Spinal cord (tissue), 10 donors: Measurements from ENCODE around the gene MOCS3. TPM values are rescaled to one million over a fixed set of nuclear protein-coding genes. Genes with fewer than 3 reads are reported as not detected.

ENCODE experiments used
- DNase-seq, 6 donors: peaks; one replicate each; pipeline versions ENCODE4 v3.0.0 to v3.0.0-alpha.2; 2013 to 2015; ENCODE audit warnings: low spot score in 6 of 6, low read depth in 4 of 6
- H3K27ac ChIP-seq: one replicate; pipeline ENCODE4 v1.5.1; 2013; ENCODE audit warnings: low read depth, low read length, control low read depth
- H3K27me3 ChIP-seq: one replicate; pipeline ENCODE4 v1.6.1; 2013; ENCODE audit warnings: low read length; ENCODE audit not compliant: control insufficient read depth, insufficient read depth
- H3K36me3 ChIP-seq: one replicate; pipeline ENCODE4 v1.6.1; 2013; ENCODE audit warnings: low read length; ENCODE audit not compliant: control insufficient read depth, insufficient read depth
- H3K4me1 ChIP-seq: one replicate; pipeline ENCODE4 v1.6.1; 2013; ENCODE audit warnings: low read length; ENCODE audit not compliant: control insufficient read depth, insufficient read depth
- H3K4me3 ChIP-seq: one replicate; pipeline ENCODE4 v1.5.1; 2013; ENCODE audit warnings: low read depth, low read length, control low read depth
- H3K9me3 ChIP-seq: one replicate; pipeline ENCODE4 v1.6.1; 2013; ENCODE audit warnings: low read length; ENCODE audit not compliant: control insufficient read depth, insufficient read depth
- WGBS: methylation state at CpG from one replicate; pipeline ENCODE4 v1.1.5; 2013; ENCODE audit warnings: missing lambda C conversion rate; ENCODE audit not compliant: insufficient coverage; 5-methylcytosine and 5-hydroxymethylcytosine counted together
- polyA plus RNA-seq, 2 donors: library from polyadenylated mRNA; unstranded; fragments of 120-200 nt; gene quantifications; one replicate each; pipeline ENCODE4 v1.2.1, GENCODE V29; 2013; ENCODE audit not compliant: insufficient read length in 2 of 2
- total RNA-seq, 2 donors: library from RNA; depleted of rRNA in 1 of 2; stranded (reverse); fragments of 120-200 nt in 1 of 2; fragments of >200 nt in 1 of 2; gene quantifications; one replicate each; pipeline versions ENCODE4 v1.2.3 to v1.2.4, GENCODE V29; 2013 to 2014
- donor health status: healthy.

MOCS3 gene
- total and polyA plus RNA-seq, 4 donors, result 4.3 to 5.8 (median 5.3) TPM

DNA sequence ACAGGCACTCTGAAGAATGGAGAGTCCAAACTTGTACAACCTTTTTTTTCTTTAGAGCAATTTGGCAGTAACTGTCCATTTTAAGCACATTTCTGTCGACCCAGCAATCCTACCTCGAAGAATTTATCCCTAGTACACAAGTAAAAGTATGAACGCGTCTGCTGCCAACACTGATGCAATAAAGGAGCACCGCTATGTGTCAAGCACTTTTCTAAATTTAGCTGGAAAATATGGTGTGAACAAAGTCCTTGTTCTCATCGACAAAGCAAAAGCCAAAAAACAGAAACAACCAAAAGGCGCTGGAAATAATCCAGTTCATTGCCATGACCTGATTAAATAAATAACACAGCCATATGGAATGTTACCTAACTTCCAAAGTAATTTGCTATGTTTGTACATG, 1.3 kb upstream of the MOCS3 start:
- 50% methylated on average over 2 of the region's 7 CpGs for WGBS
- H3K27me3 ChIP-seq, result no peaks in the 10 kb centered on the region
- no peak overlapping the region for H3K27ac ChIP-seq
- DNase-seq, result no peak
- H3K9me3 ChIP-seq, result no peaks in the 10 kb centered on the region
- peaks cover 5% of the 10 kb centered on the region for H3K36me3 ChIP-seq
- peaks cover 29% of the 10 kb centered on the region for H3K4me1 ChIP-seq
- H3K4me3 ChIP-seq, result peak overlapping the region; percentile 98

- Histone ChIP-seq H3K27me3 (no peaks in the 10 kb centered on the region), H3K4me1 (peaks cover 29% of the 10 kb centered on the region), H3K9me3 (no peaks in the 10 kb centered on the region), H3K36me3 (peaks cover 8% of the 10 kb centered on the region), H3K27ac (peak within 1 kb of the TSS; percentile 85), H3K4me3 (peak within 1 kb of the TSS; percentile 98)
- under 1% methylated on average over 44 of the region's 52 CpGs for WGBS
- no peak for DNase-seq
These were observed 612 bp upstream of the MOCS3 start, which contains the start of gene DPM1 for GRCh38 chr20:50957798-50958614. Gene DPM1, minus strand, starts transcription at chr20:50958532. Its CDS starts 9 bp downstream, at chr20:50958523.

DNA sequence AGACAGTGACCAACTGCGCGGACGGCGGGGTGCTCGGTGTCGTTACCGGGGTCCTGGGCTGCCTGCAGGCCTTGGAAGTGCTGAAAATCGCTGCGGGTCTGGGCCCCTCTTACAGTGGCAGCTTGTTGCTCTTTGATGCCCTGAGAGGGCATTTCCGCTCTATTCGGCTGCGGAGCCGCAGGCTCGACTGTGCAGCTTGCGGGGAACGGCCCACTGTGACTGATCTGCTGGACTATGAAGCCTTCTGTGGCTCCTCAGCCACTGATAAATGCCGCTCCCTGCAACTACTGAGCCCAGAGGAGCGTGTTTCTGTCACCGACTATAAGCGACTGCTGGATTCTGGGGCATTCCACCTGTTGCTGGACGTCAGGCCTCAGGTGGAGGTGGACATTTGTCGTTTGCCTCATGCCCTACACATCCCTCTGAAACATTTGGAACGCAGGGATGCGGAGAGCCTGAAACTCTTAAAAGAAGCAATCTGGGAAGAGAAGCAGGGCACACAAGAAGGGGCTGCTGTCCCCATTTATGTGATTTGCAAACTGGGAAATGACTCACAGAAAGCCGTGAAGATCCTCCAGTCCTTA, 1.0 kb downstream of the MOCS3 start:
- Histone ChIP-seq H3K36me3 (peaks cover 8% of the 10 kb centered on the region), H3K4me3 (peak overlapping the region; percentile 98), H3K27ac (no peak overlapping the region), H3K27me3 (no peaks in the 10 kb centered on the region), H3K4me1 (peaks cover 29% of the 10 kb centered on the region), H3K9me3 (no peaks in the 10 kb centered on the region)
- 57% methylated on average over 22 of the region's 25 CpGs for WGBS
- no peak for DNase-seq

- Histone ChIP-seq H3K36me3 (no peaks in the 10 kb centered on the region), H3K27me3 (peaks cover 2% of the 10 kb centered on the region), H3K9me3 (no peaks in the 10 kb centered on the region), H3K27ac (no peak overlapping the region), H3K4me1 (no peaks in the 10 kb centered on the region), H3K4me3 (no peak overlapping the region)
- 13% methylated on average over 5 of the region's 7 CpGs for WGBS
- peak in 2 of 6 donors; percentile 64 to 65 for DNase-seq
These were observed 9.0 kb downstream of the MOCS3 start for GRCh38 chr20:50967586-50967985.

- peaks cover 2% of the 10 kb centered on the region for H3K27me3 ChIP-seq
- DNase-seq, result peak in 2 of 6 donors; percentile 21 to 54
- H3K4me3 ChIP-seq, result no peak overlapping the region
- H3K27ac ChIP-seq, result no peak overlapping the region
- WGBS, result 41% methylated on average over 5 of the region's 9 CpGs
- H3K36me3 ChIP-seq, result no peaks in the 10 kb centered on the region
- H3K4me1 ChIP-seq, result no peaks in the 10 kb centered on the region
- H3K9me3 ChIP-seq, result no peaks in the 10 kb centered on the region
These were observed 9.7 kb downstream of the MOCS3 start for GRCh38 chr20:50968289-50968688.

- H3K4me3 ChIP-seq, result no peak overlapping the region
- WGBS, result 89% methylated on average over 1 of the region's 5 CpGs
- H3K36me3 ChIP-seq, result no peaks in the 10 kb centered on the region
- H3K9me3 ChIP-seq, result no peaks in the 10 kb centered on the region
- H3K27ac ChIP-seq, result no peak overlapping the region
- no peaks in the 10 kb centered on the region for H3K4me1 ChIP-seq
- no peak for DNase-seq
- peaks cover 2% of the 10 kb centered on the region for H3K27me3 ChIP-seq
These were observed 10.8 kb downstream of the MOCS3 start for GRCh38 chr20:50969435-50969834.

DNA sequence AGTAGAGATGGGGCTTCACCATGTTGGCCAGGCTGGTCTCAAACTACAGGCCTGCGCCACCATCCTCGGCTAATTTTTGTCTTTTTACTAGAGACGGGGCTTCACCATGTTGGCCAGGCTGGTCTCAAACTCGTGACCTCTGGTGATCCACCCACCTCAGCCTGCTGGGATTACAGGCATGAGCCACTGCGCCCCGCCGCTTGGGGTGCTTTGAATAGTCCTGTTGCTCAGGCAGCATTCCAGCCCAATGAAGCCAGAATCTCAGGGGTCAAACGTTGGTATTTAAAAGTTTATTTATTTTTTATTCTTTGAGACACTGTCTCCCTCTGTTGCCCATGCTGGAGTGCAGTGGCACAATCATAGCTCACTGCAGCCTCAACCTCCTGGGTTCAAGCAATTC, 11.3 kb downstream of the MOCS3 start:
- H3K27me3 ChIP-seq, result peaks cover 2% of the 10 kb centered on the region
- 88% methylated on average over 4 of the region's 8 CpGs for WGBS

DNA sequence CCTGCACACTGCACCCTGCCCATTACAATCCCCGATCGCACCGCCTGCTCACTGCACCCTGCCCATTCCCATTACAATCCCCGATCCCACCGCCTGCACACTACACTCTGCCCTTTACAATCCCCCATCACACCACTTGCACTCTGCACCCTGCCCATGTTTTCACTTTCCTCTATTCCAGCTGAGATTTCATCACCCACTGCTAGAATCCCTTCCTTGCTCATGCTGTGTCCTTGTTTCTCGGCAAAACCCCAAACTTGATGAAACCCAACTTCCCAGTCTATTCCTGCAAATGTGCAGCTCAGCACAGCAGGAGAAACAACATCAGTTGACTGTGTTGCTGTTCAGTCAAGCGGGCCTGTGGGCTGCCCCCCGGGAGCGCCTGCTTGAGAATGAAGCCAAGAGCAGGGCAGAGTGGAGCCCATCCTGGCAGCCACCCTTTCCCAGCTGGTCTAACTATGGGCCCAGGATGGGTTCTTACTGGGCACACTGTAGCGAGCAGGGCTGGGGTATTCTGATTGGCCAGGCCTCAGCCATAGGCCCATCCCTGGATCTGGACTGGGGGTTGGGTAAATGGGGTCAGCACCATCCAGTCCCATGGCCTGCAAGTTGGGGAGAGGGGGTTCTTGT, 17.2 kb downstream of the MOCS3 start:
- no peaks in the 10 kb centered on the region for H3K36me3 ChIP-seq
- no peaks in the 10 kb centered on the region for H3K27me3 ChIP-seq
- H3K4me1 ChIP-seq, result peaks cover 2% of the 10 kb centered on the region
- H3K4me3 ChIP-seq, result no peak overlapping the region
- WGBS, result 86% methylated on average over 10 of the region's 10 CpGs
- peak in 1 of 6 donors; percentile 18 for DNase-seq
- no peak overlapping the region for H3K27ac ChIP-seq
- H3K9me3 ChIP-seq, result no peaks in the 10 kb centered on the region

More for the DNA sequence above, 11.3 kb downstream of the MOCS3 start:
- Histone ChIP-seq H3K27ac (no peak overlapping the region), H3K36me3 (no peaks in the 10 kb centered on the region), H3K4me1 (no peaks in the 10 kb centered on the region), H3K4me3 (no peak overlapping the region), H3K9me3 (no peaks in the 10 kb centered on the region)
- DNase-seq, result no peak

- H3K27ac ChIP-seq, result no peak overlapping the region
- H3K9me3 ChIP-seq, result no peaks in the 10 kb centered on the region
- H3K36me3 ChIP-seq, result no peaks in the 10 kb centered on the region
- H3K4me3 ChIP-seq, result no peak overlapping the region
- WGBS, result 42% methylated on average over 20 of the region's 20 CpGs
- H3K27me3 ChIP-seq, result no peaks in the 10 kb centered on the region
- H3K4me1 ChIP-seq, result peaks cover 10% of the 10 kb centered on the region
- DNase-seq, result peak in 1 of 6 donors; percentile 57
These were observed 18.7 kb downstream of the MOCS3 start for GRCh38 chr20:50977066-50978021.
